Measurements from ENCODE around the gene PWP2.

Gene PWP2

GRCh38 chr21:44074315-44074958, 32.8 kb upstream of the PWP2 start:
- no peak overlapping the region for H3K27ac ChIP-seq (ENCODE audit: low read length)
- no peaks in the 10 kb centered on the region for H3K9me3 ChIP-seq (ENCODE audit: insufficient read depth, low read length, severe bottlenecking)
- peaks cover 86% of the 10 kb centered on the region for H3K36me3 ChIP-seq (ENCODE audit: insufficient read depth, low read length)
- ATAC-seq (ENCODE audit: insufficient read depth, low read depth) (no peak), DNase-seq (no peak)
- H3K4me1 ChIP-seq (ENCODE audit: insufficient read depth, low read length): no peaks in the 10 kb centered on the region
- H3K27me3 ChIP-seq (ENCODE audit: insufficient read depth, low read length, poor library complexity): no peaks in the 10 kb centered on the region
- H3K4me3 ChIP-seq (ENCODE audit: low read depth in 1 of 2, low read length in 2 of 2): no peak overlapping the region
- TF ChIP-seq CTCF (IDR thresholded peaks at IDR 0.05; ENCODE audit: borderline replicate concordance, extremely low read depth, low read length, poor library complexity, severe bottlenecking) (no peak), EZH2 (IDR thresholded peaks at IDR 0.05; ENCODE audit: borderline replicate concordance, low read depth, low read length, severe bottlenecking) (no peak)
- no peak overlapping the region for H3K4me2 ChIP-seq (ENCODE audit: insufficient read depth, low read length)
- H3K9ac ChIP-seq (ENCODE audit: low read depth, low read length): no peak overlapping the region
- peaks cover 14% of the 10 kb centered on the region for H4K20me1 ChIP-seq (ENCODE audit: insufficient read depth, low read length)
- peaks cover 14% of the 10 kb centered on the region for H3K79me2 ChIP-seq (ENCODE audit: insufficient read depth, low read length)
- no peak overlapping the region for H2AFZ ChIP-seq (ENCODE audit: low read depth, low read length)

GRCh38 chr21:44076316-44076715, 30.9 kb upstream of the PWP2 start:
- DNase-seq (no peak), ATAC-seq (ENCODE audit: insufficient read depth, low read depth) (no peak)
- Histone ChIP-seq H3K79me2 (ENCODE audit: insufficient read depth, low read length) (peaks cover 6% of the 10 kb centered on the region; the same call in 1 of the 2 replicates), H3K36me3 (ENCODE audit: insufficient read depth, low read length) (peaks cover 86% of the 10 kb centered on the region), H3K9me3 (ENCODE audit: insufficient read depth, low read length, severe bottlenecking) (no peaks in the 10 kb centered on the region), H3K4me2 (ENCODE audit: insufficient read depth, low read length) (no peak overlapping the region), H3K4me1 (ENCODE audit: insufficient read depth, low read length) (no peaks in the 10 kb centered on the region), H3K4me3 (ENCODE audit: low read depth in 1 of 2, low read length in 2 of 2) (no peak overlapping the region), H3K27me3 (ENCODE audit: insufficient read depth, low read length, poor library complexity) (no peaks in the 10 kb centered on the region), H3K9ac (ENCODE audit: low read depth, low read length) (no peak overlapping the region), H3K27ac (ENCODE audit: low read length) (no peak overlapping the region), H4K20me1 (ENCODE audit: insufficient read depth, low read length) (peaks cover 8% of the 10 kb centered on the region), H2AFZ (ENCODE audit: low read depth, low read length) (no peak overlapping the region)
- no peak for TF ChIP-seq CTCF (IDR thresholded peaks at IDR 0.05; ENCODE audit: borderline replicate concordance, extremely low read depth, low read length, poor library complexity, severe bottlenecking)
- TF ChIP-seq EZH2 (IDR thresholded peaks at IDR 0.05; ENCODE audit: borderline replicate concordance, low read depth, low read length, severe bottlenecking): no peak

GRCh38 chr21:44078411-44078981, 28.7 kb upstream of the PWP2 start:
- Histone ChIP-seq H3K79me2 (ENCODE audit: insufficient read depth, low read length) (peaks cover 6% of the 10 kb centered on the region; the same call in 1 of the 2 replicates), H3K9ac (ENCODE audit: low read depth, low read length) (no peak overlapping the region), H3K4me2 (ENCODE audit: insufficient read depth, low read length) (no peak overlapping the region), H4K20me1 (ENCODE audit: insufficient read depth, low read length) (peaks cover 8% of the 10 kb centered on the region), H3K36me3 (ENCODE audit: insufficient read depth, low read length) (peaks cover 90% of the 10 kb centered on the region), H3K27ac (ENCODE audit: low read length) (no peak overlapping the region), H3K4me3 (ENCODE audit: low read depth in 1 of 2, low read length in 2 of 2) (no peak overlapping the region), H3K9me3 (ENCODE audit: insufficient read depth, low read length, severe bottlenecking) (no peaks in the 10 kb centered on the region), H2AFZ (ENCODE audit: low read depth, low read length) (no peak overlapping the region), H3K4me1 (ENCODE audit: insufficient read depth, low read length) (no peaks in the 10 kb centered on the region), H3K27me3 (ENCODE audit: insufficient read depth, low read length, poor library complexity) (no peaks in the 10 kb centered on the region)
- TF ChIP-seq EZH2 (IDR thresholded peaks at IDR 0.05; ENCODE audit: borderline replicate concordance, low read depth, low read length, severe bottlenecking) (no peak), CTCF (IDR thresholded peaks at IDR 0.05; ENCODE audit: borderline replicate concordance, extremely low read depth, low read length, poor library complexity, severe bottlenecking) (no peak)
- DNase-seq (no peak), ATAC-seq (ENCODE audit: insufficient read depth, low read depth) (no peak)
